CD4-positive, alpha-beta T cell (primary cell): ENCODE data around the gene CPM. TPM values are rescaled to one million over a fixed set of nuclear protein-coding genes. Genes with fewer than 3 reads are reported as not detected.
A peak's percentile ranks its signal among the peaks of the same experiment; 100 is the strongest.

ENCODE experiments used
- ATAC-seq: fragments of 200-7000 bp; cut with Tn5 transposase; one replicate; pipeline ENCODE4 v1.10.0; 2022; ENCODE audit warnings: mild to moderate bottlenecking; ENCODE audit not compliant: poor library complexity
- CTCF ChIA-PET: fragments of 350-600 bp; sonication (Branson Sonifier 250); formaldehyde crosslinking; loops from one replicate; lab custom pipeline; 2021; ENCODE audit warnings: antibody characterized with exemption, inconsistent platforms; lab: Charles Lee
- POLR2A ChIA-PET: fragments of 350-600 bp; sonication (Branson Sonifier 250); formaldehyde crosslinking; loops from one replicate; lab custom pipeline; 2021; ENCODE audit warnings: antibody characterized with exemption, inconsistent platforms; lab: Charles Lee
- DNase-seq, 14 experiments: peaks; one replicate each; pipeline ENCODE4 v3.0.0-alpha.2; 2013 to 2020; ENCODE audit warnings: mixed read lengths in 2 of 14
- H3K27ac ChIP-seq, 2 donors: one replicate each; pipeline versions ENCODE4 v1.5.1 to v1.7.0; 2013; ENCODE audit warnings: low read length in 2 of 2, low read depth in 1 of 2, mild to moderate bottlenecking in 1 of 2
- H3K27me3 ChIP-seq, 2 experiments: 1 replicate in 1 of 2; 2 replicates in 1 of 2; pipeline versions ENCODE4 v1.6.1 to v1.7.0; 2013; ENCODE audit warnings: low read length in 2 of 2, control low read depth in 1 of 2, mild to moderate bottlenecking in 1 of 2, moderate library complexity in 1 of 2; ENCODE audit not compliant: insufficient read depth in 2 of 2, control insufficient read depth in 1 of 2
- H3K36me3 ChIP-seq: one replicate; pipeline ENCODE4 v1.6.1; 2013; ENCODE audit warnings: low read length, control low read depth; ENCODE audit not compliant: insufficient read depth
- H3K4me1 ChIP-seq: one replicate; pipeline ENCODE4 v1.6.1; 2013; ENCODE audit warnings: low read length, control low read depth; ENCODE audit not compliant: insufficient read depth
- H3K4me3 ChIP-seq: one replicate; pipeline ENCODE4 v1.5.1; 2013; ENCODE audit warnings: mild to moderate bottlenecking, low read length, moderate library complexity
- H3K9me3 ChIP-seq, 2 experiments: 1 replicate in 1 of 2; 2 replicates in 1 of 2; pipeline versions ENCODE4 v1.6.1 to v1.7.0; 2013; ENCODE audit warnings: low read length in 2 of 2, mild to moderate bottlenecking in 2 of 2, control low read depth in 1 of 2, moderate library complexity in 1 of 2; ENCODE audit not compliant: control insufficient read depth in 1 of 2, insufficient read depth in 1 of 2
- H3K27ac Mint-ChIP-seq: one replicate; pipeline ENCODE4 v1.8.0; 2020; ENCODE audit warnings: mixed read lengths
- H3K27me3 Mint-ChIP-seq: one replicate; pipeline ENCODE4 v1.8.0; 2021; ENCODE audit warnings: mixed read lengths
- H3K36me3 Mint-ChIP-seq: one replicate; pipeline ENCODE4 v1.8.0; 2021; ENCODE audit warnings: low read depth, mixed read lengths
- H3K4me1 Mint-ChIP-seq: one replicate; pipeline ENCODE4 v1.8.0; 2021; ENCODE audit warnings: low read depth, mixed read lengths
- H3K4me3 Mint-ChIP-seq: one replicate; pipeline ENCODE4 v1.8.0; 2020; ENCODE audit warnings: mild to moderate bottlenecking, mixed read lengths
- H3K9me3 Mint-ChIP-seq: one replicate; pipeline ENCODE4 v1.8.0; 2020; ENCODE audit warnings: mixed read lengths
- intact Hi-C, 2 experiments: fragments of 100-400 bp; cut with DNase I in 1 of 2; cut with micrococcal nuclease in 1 of 2; formaldehyde crosslinking; loops; one replicate each; pipeline versions ENCODE4 v1.15.1 to v1.9.0; 2023 to 2025; cut with DNase I, micrococcal nuclease
- total RNA-seq, 174 experiments: library from RNA in 2 of 174; stranded (reverse) in 2 of 174; gene quantifications; one replicate each; pipeline ENCODE4 v1.2.3 and lab custom pipeline; 2021 to 2026
- TF ChIP-seq, protein P1 (sequence below): fragments of 200-600 bp; IDR thresholded peaks from one replicate; pipeline ENCODE4 v1.8.0; 2022; ENCODE audit warnings: antibody characterized with exemption, mild to moderate bottlenecking

The CPM gene
- total RNA-seq, 2 experiments from 2014 or later: 1.9 to 2.2 TPM

GRCh38 chr12:68940731-68941130 is 7.8 kb upstream of the CPM start:
- no peak overlapping the region for H3K4me3 Mint-ChIP-seq
- CTCF ChIA-PET: no interaction called here
- no peaks in the 10 kb centered on the region for H3K36me3 ChIP-seq
- H3K27me3 Mint-ChIP-seq: no peaks in the 10 kb centered on the region
- no peaks in the 10 kb centered on the region for H3K27me3 ChIP-seq
- ATAC-seq (no peak), DNase-seq (no peak)
- intact Hi-C loops: no loop called here
- POLR2A ChIA-PET: no interaction called here
- H3K4me1 ChIP-seq: no peaks in the 10 kb centered on the region
- H3K27ac ChIP-seq: no peak overlapping the region
- TF ChIP-seq, protein P1, sequence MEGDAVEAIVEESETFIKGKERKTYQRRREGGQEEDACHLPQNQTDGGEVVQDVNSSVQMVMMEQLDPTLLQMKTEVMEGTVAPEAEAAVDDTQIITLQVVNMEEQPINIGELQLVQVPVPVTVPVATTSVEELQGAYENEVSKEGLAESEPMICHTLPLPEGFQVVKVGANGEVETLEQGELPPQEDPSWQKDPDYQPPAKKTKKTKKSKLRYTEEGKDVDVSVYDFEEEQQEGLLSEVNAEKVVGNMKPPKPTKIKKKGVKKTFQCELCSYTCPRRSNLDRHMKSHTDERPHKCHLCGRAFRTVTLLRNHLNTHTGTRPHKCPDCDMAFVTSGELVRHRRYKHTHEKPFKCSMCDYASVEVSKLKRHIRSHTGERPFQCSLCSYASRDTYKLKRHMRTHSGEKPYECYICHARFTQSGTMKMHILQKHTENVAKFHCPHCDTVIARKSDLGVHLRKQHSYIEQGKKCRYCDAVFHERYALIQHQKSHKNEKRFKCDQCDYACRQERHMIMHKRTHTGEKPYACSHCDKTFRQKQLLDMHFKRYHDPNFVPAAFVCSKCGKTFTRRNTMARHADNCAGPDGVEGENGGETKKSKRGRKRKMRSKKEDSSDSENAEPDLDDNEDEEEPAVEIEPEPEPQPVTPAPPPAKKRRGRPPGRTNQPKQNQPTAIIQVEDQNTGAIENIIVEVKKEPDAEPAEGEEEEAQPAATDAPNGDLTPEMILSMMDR: no peak
- no peaks in the 10 kb centered on the region for H3K9me3 Mint-ChIP-seq
- H3K4me3 ChIP-seq: no peak overlapping the region
- H3K9me3 ChIP-seq: no peaks in the 10 kb centered on the region
- H3K4me1 Mint-ChIP-seq: no peaks in the 10 kb centered on the region
- H3K27ac Mint-ChIP-seq: no peak overlapping the region
- H3K36me3 Mint-ChIP-seq: no peaks in the 10 kb centered on the region

DNA sequence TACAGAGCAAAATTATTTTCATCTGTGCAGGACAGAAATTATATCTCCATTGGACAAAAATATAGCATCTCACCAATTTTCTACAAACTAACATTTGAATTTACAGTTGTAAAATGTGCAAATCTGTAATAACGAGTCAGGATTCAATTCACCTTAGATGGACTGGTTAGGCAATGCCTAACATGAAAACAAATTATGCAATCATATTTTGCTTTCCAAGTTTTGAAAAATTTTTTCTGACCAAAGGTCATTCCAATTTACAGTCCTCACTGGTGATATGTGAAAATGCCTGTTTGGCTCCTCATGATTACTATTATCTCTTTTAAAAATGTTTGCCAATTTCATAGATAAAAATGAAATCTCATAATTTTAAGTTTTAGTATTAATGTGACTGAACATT is 6.5 kb upstream of the CPM start:
- CTCF ChIA-PET: no interaction called here

DNA sequence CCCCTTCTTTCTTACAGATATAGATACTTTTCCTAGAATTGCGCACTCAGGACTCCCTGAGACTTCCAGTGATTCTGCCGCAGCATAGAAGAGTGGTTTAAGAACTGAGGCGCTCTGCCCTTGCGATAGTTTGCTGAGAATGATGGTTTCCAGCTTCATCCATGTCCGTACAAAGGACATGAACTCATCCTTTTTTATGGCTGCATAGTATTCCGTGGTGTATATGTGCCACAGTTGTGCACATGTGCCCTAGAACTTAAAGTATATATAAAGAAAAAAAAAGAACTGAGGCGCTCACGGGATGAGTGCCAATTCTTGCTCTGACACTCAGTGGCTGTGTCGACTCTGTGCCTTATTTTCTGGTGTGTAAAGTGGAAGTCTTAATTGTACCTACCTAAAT is 1.4 kb upstream of the CPM start:
- H3K36me3 ChIP-seq: no peaks in the 10 kb centered on the region
- no peak overlapping the region for H3K27ac Mint-ChIP-seq
- no peak overlapping the region for H3K4me3 ChIP-seq
- TF ChIP-seq, protein P1: no peak
- ChIA-PET POLR2A (no interaction called here), CTCF (no interaction called here)
- H3K4me1 Mint-ChIP-seq: peaks cover 10% of the 10 kb centered on the region
- H3K4me1 ChIP-seq: peaks cover 8% of the 10 kb centered on the region
- peaks cover 18% of the 10 kb centered on the region for H3K27me3 Mint-ChIP-seq
- no peaks in the 10 kb centered on the region for H3K9me3 ChIP-seq
- no peaks in the 10 kb centered on the region for H3K9me3 Mint-ChIP-seq
- no peaks in the 10 kb centered on the region for H3K36me3 Mint-ChIP-seq
- ATAC-seq (no peak), DNase-seq (no peak)
- H3K27me3 ChIP-seq: peaks cover 7 to 10% of the 10 kb centered on the region in 2 experiments
- intact Hi-C loops: loop anchor here in 1 of 2 experiments (5.0 kb wide), 1 partner anchor 803 kb away; the partner anchor contains the start of gene RAB3IP
- peak overlapping the region; percentile 67 for H3K4me3 Mint-ChIP-seq
- no peak overlapping the region for H3K27ac ChIP-seq

More for the DNA sequence above, 6.5 kb upstream of the CPM start:
- H3K4me1 Mint-ChIP-seq: no peaks in the 10 kb centered on the region
- Histone ChIP-seq H3K27ac (no peak overlapping the region), H3K4me1 (no peaks in the 10 kb centered on the region), H3K27me3 (no peaks in the 10 kb centered on the region), H3K4me3 (no peak overlapping the region), H3K36me3 (no peaks in the 10 kb centered on the region), H3K9me3 (no peaks in the 10 kb centered on the region)
- ATAC-seq: no peak
- TF ChIP-seq, protein P1: no peak
- H3K27me3 Mint-ChIP-seq: peaks cover under 1% of the 10 kb centered on the region
- intact Hi-C loops: no loop called here
- no peak overlapping the region for H3K4me3 Mint-ChIP-seq
- POLR2A ChIA-PET: no interaction called here
- H3K36me3 Mint-ChIP-seq: no peaks in the 10 kb centered on the region
- H3K9me3 Mint-ChIP-seq: no peaks in the 10 kb centered on the region
- DNase-seq: no peak
- no peak overlapping the region for H3K27ac Mint-ChIP-seq
